OCI-M2 (cell line): ENCODE data around the gene TMEM272.

Source experiments
- DNase-seq: peaks from one replicate; lab custom pipeline; 2025; ENCODE audit not compliant: unreplicated experiment; lab: John Stamatoyannopoulos, UW

TMEM272 gene

DNA sequence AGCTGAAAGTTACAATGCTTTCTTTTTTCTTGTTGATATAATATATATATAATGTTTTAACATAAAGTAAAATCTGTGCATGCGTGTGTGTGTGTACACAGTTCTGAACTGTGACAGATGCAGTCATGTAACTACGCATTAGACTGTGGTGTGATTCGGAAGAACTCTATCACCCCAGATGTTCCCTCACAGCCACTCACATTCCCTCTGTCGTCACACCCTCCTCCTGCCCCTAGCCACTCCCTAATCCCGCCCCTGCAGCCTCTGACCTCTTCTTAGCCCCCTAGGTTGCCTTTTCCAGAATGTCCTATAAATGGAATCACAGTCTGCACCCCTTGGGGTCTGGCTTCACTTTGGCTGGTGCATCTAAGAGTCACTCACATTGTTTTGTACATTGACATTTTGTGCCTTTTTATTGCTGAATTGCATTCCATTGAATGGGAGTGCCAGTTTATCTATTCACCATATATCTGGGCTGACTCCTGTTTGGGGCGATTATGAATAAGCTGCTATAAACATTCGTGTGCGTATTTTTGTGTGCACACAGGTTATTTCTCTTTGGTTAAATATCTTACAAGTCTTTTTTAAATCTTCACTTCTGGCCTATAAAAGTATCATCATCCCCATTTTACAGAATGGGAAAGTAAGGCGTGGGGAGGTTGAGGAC is 61.4 kb downstream of the TMEM272 start:
- no peak for DNase-seq

DNA sequence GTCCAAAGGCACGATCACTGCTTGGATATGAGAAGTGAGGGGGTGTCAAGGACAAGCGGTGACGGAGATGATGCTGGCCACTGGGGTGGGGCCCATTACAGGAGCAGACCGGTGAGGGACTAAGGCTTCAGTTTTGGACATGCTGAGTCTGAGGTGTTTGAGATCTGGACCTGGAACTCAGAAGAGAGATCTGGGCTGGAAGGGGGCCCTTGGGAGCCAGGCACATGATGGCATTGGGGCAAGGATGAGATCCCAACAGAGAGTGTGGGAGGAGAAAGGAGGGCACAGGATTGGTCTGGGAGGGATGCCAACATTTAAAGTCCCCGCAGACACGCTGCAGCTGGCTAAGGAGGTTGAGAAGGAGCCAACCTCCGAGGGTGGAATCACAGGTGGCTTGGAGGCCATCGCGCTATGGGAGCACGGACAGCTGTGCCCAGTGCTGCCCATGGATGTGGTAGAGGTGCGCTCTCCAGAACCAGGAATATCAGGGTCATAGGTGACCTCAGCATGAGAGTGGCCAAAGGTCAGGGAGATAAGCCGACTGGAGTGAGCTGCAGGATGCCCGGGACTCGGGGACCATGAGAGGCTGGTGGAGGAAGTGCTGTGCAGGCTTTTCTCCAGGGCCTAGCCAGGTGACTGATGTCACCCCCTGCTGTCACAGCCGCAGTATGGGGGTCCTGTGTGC is 62.8 kb downstream of the TMEM272 start:
- DNase-seq: no peak

DNA sequence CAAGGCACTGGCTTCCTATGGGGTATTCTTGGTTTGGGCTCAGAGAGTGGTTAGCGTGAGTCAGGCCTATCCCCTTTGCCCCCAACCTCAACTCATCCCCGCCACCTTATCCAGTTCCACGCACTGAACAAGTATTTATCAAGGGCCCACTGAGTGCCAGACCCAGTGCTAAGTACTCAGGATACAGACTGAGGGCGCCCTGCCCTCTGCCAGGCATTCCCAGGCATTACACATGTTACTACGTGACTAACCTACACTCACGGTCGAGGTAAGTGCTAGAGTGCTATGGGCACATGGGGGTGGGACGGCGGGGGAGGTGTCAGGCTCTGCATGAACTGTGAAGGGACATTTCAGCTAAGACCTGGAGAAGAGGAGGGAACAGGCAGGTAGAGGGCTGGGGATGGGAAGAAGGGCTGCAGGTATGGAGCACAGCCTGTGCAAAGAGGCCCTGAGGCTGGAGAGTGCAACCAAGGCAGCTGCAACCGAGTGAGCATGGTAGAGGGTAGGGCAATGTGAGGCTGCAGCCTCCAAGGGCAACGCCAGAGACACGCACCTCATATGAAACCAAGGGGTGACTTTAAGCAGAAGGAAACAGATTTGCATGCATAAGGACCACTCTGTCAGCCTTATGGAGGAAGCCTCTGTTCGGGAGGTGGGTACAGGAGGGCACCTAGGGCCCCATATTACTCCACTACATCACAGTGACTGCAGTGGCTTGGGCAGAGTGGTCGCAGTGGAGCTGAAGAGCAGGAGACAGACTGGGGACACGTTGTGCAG is 63.5 kb downstream of the TMEM272 start:
- DNase-seq: no peak

DNA sequence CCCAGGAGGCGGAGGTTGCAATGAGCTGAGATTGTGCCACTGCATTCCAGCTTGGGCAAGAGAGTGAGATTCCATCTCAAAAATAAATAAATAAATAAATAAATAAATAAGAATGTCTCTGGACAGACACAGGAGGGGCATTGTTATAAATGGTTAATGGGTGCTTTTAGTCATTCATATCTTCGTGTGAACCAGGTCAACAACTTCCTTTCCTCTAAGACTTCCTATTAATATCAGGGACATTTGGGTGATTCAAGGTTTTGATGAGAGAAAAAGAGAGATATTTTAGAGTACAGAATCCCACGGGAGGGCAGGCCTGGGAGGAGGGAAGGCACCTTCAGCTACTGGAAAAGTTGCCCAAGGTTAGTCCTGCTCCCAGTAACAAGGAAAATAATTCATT is 64.9 kb downstream of the TMEM272 start:
- no peak for DNase-seq

DNA sequence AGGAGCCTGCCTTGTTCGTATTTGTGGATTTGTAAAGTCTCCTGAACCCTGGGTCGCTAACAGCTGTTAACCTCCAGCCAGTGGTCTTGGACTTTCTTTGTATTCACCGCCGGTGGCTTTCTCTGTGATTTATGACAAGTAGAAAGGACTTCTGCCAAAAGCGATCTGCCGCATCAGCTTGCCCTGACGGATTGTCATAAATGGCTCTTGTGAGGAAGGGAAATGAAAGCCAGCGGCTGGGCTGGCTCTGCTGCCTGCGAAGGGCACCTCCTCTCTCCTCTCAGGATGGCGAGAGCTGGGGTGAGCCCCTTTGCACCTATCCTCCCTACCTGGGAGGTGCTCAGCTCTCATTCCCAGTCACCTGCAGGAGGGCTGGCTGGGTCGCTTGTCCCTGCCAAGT is 66.6 kb downstream of the TMEM272 start:
- DNase-seq: no peak

DNA sequence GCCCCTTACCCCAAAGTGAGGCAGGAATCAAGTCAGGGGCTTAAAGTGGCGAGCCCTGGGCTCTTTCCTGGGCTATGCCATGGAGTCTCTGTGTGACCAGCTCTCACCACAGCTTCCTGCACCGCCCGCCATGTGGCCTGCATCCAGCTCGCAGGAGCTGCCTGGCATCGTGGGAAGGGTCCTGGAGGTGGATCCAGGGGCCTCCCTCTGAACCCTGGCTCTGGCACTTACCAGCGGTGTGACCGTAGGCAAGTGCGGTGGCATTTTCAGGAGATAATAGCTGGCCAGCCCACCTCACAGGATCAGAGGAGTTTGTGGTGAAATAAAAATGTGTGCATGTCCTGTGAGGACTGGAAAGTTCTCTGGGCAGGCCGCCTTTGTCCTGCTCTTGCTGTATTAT is 67.1 kb downstream of the TMEM272 start:
- no peak for DNase-seq

DNA sequence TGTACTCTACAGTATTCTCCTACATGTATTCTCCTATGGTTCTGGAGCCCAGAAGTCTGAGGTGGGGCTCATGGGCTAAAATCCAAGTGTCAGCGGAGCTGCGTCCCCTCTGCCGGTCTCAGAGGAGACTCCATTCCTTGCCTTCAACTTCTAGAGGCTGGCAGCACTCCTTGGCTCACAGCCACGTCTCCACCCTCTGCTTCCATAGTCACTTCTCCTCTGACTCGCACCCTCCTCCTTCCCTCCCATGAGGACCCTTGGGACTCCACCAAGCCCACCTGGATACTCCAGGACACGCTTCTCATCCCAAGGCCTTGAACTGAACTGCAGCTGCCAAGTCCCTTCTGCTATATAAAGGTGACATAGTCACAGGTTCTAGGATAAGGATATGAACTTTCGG is 68.8 kb downstream of the TMEM272 start:
- no peak for DNase-seq

DNA sequence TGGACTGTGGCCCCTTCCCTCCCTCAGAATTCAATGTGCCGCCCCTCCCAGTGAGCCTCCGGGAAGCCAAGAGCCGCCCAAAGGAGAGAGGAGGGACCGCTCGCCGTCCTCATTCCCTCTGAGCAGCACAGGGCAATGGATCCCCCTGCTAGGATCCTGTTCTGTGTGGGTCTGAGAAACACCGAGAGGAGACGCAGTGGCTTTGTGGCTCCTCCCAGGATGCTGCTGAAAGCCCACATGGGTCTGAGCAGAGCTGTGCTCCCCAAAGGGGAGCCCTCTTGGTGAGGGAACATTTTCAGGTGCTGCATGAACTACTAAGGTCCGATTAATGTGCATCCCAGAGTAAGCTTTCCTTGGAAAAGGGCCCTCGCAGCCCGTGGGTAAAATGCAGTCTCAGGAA is 71.5 kb downstream of the TMEM272 start:
- no peak for DNase-seq

DNA sequence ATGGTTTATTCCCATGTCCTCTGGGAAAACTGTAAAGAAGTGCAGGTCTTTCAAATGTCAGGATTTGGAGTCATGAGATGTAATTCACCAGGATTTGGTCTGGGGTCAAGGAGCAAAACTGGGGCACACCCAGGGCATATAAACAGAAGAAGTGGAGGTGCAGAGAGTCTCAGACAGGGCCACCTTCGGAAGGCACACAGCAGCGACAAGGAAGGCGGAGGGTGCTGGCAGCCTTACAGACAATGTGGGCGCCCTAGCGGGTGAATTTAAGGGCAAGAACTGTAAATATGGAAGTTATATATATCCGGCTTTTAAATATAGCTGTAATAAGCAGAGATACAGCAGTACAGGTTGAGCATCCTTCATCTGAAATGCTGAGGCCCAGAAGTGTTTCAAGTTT is 72.2 kb downstream of the TMEM272 start:
- DNase-seq: no peak

DNA sequence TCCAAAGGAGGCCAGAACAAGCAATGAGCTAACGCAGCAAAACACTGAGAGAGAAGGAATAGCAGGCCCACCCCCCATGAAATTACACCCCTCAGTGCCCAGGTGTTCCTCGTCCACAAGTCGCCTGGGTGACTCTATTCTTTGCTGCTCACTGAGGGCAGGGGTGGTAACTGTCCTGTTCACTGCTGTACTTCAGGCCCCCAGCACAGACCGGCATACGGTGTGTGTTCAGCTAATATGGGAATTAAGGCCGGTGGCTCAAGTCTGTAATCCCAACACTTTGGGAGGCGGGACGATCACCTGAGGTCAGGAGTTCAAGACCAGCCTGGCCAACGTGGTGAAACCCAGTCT is 72.9 kb downstream of the TMEM272 start:
- DNase-seq: no peak

DNA sequence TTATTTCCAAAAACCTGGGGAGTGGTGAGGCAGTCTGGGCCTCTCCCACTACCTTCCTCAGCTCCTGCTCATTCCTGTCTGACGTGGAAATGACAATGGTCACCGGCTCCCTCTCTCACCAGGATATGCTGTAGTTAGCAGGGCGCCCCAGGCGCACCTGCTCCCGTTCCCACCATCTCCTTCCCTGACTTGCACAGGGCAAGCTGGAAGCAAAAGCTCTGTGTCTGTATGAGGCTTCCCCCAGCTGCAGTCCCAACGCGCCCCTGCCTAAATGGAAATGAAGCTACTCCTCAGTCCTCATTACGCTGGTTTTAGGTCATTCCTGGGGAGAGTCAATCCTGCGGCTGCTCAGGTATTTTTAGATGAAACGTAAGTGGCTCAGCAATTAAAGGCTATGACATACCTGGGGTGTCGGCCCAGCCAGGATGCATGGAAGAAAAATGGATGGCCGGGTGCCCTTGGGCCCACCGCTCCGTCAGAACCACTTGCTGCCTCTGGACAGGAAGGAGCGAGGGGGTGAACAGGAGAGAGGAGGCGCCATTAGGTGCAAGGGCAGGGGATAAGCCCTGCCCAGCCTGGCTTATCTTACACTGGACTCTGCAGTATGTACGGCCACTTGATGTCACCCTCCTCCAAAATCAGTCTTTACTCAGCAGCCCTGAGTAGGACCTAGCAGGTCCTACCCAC is 73.4 kb downstream of the TMEM272 start:
- DNase-seq: no peak

DNA sequence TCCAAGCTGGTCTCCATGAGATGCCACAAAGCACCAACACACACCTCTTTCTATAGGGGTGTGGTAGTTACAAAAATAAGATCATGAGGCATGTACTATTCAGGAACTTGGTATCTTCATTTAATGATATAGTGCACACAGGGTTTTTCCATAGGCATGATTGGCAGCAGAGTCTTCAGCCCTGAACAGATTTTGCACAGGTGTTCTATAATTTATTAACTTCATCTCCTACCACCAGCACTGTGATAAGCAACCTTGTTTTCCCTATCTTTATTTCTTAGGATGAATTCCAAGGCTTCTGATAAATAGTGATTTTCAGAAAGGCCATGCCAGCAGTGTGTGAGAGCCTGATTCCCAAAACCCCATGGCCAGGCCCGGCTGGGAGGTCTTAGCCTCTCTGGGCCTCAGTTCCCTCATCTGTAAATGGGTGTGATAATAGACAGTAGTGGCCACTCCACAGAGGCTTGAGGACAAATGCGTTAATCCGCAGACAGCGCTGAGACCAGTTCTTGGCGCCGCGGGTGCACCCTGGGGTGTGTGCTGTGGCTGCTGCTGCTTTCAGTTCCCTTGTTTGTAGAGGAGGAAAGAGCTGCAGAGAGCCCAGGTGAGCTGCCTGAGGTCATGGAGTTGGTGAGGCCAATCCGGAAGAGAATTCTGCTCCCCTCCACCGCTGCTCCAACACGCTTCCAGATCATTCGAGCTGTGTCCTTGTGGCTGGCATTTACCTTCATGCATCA is 74.1 kb downstream of the TMEM272 start:
- no peak for DNase-seq

DNA sequence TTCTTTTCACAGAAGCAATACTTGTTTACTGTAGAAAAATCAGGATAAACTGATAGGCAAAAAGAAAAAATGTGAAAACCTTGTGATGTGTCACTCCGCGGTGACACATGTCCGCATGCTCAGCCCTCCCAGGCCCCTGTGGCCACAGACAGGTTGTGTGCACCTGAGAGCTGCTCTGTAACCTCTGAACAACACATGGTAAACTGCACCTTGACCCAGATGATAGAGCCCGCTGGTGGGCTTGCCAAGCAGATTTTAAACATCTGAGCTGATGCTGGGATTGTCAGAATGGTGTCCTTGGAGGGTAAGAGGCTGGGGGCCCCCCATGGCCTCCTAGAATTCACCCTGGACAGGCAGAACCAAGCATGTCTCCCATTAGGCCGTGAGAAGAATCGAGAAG is 74.8 kb downstream of the TMEM272 start:
- DNase-seq: no peak

DNA sequence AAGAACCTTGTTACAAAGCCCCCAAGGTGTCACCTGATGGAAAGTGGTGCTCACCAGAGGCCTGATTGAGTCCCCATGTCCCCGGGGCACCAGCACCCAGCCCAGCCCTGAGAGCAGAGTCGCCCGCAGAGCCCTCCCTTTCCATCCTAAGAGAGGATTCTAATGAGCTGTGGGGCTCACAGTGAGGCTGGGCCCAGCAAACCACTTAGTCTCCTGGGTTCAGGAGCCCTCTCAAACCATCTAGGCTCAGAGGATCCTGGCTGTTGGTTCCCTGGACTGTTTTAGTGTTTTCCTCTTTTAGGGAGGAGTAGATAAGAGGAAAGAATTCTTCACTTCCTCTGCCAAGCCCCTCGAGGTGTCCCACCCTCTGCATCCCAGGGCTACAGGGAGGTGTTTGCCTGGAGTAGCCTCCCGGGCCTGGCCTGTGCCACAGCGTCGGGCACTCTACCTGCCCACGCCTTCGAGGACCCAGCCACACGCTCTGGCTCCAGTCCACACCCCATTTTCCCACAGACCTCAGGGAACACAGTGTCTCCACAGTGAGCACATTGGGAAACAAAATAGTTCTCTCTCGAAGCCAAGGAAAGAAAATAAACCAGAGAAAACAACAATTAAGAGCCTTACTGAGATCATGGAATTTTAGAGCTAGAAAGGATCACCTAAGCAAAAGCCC is 75.4 kb downstream of the TMEM272 start:
- no peak for DNase-seq

DNA sequence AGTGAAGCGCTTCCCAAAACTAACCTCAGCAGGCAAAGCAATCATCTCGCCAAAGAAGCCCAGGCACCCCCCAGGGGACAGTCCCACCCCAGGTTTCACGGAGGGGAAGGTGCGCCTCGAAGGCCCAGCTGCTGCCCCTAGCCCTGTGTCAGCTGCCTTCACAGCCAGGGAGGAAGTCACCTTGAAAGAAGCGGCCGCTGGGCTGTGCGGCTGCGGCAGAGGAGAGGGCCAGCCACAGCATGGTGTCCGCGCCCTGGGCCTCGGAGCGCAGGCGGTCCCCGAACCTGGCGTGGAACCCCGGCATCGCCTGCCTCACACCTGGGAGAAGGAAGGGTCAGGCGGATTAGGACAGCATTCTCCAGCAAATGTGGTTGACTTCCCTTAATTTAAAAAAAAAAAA is 76.0 kb downstream of the TMEM272 start:
- no peak for DNase-seq

DNA sequence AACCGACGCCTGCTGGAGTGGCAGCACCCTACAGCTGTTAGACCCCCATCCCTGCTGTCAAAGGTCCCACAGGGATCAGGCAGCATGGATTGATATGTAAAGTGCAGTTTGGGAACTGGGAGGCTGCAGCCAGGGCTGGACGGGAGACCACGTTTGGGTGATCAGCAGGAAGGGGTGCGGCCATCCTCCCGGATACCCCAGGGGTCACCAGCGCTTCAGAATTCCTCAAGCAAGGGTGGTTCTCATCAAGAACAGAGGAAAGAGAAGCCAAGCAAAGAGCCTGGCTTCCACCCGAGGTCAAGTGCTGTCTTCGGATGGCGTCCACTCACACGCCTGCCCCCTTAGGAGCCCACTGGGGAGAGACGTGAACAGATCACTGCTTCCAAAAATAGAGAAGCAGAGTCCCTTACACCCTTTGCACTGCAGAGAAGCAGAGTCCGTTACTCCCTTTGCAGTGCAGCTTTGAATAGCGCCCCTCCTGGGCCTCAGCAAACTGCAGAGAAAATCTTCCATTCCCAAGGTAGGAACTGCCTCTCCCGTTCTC is 76.5 kb downstream of the TMEM272 start:
- no peak for DNase-seq

DNA sequence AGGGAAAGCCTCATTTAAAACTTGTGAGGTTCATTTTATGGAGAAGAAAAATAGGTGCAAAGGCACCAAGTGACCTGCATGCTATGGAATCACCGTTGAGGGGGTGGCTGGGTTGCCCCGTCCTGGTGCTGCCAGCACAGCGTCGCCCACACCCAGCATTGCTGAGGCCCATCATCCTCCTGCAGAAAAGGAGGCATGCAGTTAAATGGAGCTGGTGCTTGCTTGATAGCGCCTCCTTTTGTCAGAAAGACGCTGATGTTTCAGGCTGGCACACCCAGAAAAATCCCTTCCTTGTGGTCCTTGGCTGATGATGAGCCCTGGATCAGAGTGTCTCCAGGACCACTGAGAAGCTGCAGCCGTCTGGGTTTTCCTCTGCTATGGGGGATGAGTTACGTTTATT is 77.9 kb downstream of the TMEM272 start:
- DNase-seq: no peak

DNA sequence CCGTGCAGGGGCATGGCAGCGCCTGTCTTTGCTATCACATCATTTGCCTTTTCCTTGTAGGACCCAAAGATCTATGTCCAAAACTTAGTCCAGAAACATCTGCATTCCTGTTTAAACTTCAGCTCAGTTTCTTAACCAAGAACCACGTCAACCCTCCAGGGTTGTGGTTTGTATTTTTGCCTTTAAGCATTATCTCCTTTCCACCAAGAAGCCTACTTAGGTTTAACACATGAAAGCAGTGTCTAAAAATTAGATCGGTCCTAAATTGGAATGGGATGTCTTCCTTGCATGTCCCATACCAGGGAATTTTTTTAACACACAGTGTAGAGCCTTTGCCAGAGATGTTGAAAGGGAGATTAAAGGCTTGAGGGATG is 79.8 kb downstream of the TMEM272 start:
- DNase-seq: no peak

DNA sequence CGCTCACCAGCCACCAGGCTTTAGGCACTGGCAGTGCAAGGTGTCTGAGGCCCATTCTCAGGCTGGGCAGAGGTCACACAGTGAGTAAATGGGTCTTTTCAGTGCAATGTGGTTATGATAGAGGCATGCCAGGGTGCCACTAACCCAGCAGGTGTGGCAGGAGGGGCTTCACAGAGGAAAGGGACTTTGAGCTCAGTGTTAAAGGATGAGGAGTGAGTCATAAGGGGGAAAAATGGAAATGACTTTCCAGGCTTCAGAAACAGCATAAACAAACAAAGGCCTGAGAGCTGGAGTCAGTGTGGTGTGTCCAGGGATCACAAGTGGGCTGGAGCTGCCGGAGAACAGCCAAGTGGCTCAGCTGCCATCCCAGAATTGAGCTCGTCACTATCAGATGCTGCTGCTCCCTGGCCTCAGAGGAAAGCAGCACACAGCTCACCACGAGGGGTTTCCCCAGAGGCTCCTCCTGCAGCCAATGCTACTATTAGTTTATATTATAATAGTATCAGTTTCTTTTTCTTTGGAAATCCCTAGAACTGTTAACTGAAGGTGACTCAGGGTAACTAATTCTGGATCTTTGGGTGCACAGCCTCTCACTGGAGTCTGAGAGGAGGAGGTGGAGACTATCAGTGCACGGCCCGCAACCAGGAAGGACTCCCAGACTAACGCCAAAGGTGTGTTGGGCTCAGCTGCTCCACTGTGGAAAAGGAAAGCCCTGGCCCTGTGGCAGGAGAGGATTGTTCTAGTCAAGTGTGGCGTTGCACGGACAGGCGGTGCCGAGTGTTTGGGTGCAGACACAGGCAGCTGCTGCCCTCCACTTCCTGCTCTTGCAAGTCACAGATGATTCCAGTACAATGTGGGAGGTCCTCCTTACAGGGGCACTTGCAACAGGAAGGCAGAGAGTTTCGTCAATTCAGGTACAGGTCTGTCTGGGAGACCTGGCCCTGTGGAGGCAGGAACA is 80.5 kb downstream of the TMEM272 start:
- DNase-seq: no peak
